ENCODE data around the gene POU1F1.

GRCh38 chr3:87313641-87314040 lies 37.3 kb upstream of the POU1F1 start:
- TF ChIP-seq CTCF (conservative IDR thresholded peaks at IDR 0.05 in 1 of 2, IDR thresholded peaks at IDR 0.05 in 1 of 2; ENCODE audit: low read depth in 1 of 2, low read length in 2 of 2) (no peak), EZH2 (IDR thresholded peaks at IDR 0.05; ENCODE audit: low read length, missing control alignments) (no peak)

All from fibroblast of lung (primary cell).